Measurements from ENCODE around the gene AFF4.

AFF4 gene

DNA sequence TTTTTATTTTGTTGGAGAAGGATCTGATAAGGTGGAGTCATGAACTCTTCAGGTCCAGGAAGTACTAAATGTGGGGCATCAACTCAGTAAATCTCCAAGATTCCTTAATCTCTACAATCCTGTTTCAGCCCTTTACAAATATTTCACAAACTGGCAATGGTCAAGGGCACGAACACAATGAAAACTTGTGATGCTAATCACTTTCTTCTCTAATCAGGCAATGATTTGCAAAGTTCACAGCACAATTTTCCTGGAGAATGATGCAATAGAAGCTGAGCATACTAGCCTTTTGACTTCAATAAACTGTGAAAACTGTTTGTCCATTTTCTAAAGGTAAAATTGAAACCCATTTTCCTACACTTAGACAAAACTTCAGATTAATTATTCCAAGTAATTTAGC, 114.1 kb downstream of the AFF4 start:
- no peak for DNase-seq

- DNase-seq, result no peak
Measured at GRCh38 chr5:132848270-132848669, 115.2 kb downstream of the AFF4 start.

DNA sequence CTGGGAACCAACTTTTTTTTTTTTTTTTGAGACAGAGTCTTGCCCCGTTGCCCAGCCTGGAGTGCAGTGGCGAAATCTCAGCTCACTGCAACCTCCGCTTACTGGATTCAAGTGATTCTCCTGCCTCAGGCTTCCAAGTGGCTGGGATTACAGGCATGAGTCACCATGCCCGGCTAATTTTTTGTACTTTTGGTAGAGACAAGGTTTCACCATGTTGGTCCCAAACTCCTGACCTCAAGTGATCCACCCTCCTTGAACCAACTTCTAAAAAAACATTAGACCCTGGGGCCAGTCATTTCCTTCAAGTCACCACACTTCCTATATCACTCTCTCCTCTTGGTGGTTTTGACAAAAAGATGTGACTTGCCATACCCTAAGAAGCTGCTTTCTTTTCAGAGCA, 122.1 kb downstream of the AFF4 start:
- DNase-seq, result no peak

DNA sequence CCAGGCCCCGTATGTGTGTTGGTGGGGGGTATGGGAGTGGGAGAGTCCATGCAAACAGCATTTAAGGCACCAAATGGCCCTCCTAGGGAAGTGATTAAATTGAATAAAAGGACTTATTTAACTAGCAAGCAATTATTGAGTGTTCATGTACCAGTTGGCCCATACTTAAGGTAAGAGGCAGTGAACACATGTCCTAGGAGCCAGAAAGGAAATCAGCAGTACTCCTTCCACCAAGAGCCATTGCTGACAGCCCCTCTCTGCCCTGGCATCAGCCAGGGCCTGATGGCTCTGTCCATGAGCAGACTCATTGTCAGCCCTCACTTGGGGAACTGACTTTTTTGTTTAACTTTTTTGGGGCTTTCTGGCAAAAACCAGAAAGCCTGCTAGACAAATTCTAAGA, 122.5 kb downstream of the AFF4 start:
- DNase-seq, result no peak

- no peak for DNase-seq
Measured at GRCh38 chr5:132840313-132840712, 123.1 kb downstream of the AFF4 start.

GRCh38 chr5:132839426-132840301, 123.8 kb downstream of the AFF4 start:
- no peak for DNase-seq

DNA sequence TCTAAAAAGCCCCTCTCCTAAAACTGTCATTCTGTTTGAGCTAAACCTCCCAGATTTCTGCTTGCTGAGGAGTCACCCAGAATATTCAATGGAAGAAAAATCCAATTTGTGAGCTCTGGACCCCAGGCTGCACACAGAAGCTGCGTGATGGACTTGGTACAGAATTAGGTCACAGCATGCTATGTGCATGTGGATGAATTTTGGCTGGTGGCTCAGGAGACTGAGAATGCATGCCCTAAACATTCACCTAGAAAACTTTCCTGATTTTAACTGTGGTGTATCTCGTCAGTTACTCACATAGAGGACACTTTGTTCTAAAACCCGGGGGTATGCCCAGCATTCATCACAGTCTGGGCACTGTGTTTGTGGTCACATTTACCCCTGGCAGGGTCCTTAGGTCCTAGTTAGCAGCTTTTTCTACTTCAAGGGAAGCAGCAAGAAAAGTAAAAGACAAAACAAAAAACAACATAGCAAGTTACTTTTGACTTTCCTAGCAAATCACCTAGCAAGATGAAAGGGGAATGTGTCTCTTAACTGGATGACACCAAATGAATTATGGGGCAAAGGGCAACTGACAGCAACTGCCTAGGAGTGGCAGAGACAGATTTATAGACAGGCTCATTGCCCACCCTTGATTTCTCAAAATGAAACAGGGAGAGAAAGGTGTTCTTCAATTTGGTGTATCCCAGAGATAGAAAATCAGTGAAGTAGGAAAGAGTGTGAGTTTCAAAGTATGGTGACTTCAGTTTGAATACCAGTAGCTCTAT, 124.7 kb downstream of the AFF4 start:
- no peak for DNase-seq

GRCh38 chr5:132837868-132838267, 125.6 kb downstream of the AFF4 start:
- no peak for DNase-seq

DNA sequence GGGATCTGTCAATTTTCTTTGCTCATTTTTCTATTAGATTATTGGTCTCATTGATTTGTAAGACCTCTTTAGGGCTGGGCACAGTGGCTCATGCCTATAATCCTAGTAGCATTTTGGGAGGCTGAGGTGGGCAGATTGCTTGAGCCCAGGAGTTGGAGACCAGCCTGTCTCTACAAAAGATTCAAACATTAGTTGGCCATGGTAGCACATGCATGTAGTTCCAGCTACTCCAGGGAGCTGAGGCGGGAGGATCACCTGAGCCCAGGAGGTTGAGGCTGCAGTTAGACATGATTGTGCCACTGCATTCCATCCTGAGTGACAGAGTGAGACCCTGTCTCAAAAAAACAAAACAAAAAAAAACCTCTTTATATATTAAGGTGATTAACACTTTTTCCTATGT, 126.6 kb downstream of the AFF4 start:
- no peak for DNase-seq

GRCh38 chr5:132834057-132834456, 129.4 kb downstream of the AFF4 start:
- DNase-seq, result no peak

GRCh38 chr5:132832612-132833011, 130.8 kb downstream of the AFF4 start:
- DNase-seq, result no peak

DNA sequence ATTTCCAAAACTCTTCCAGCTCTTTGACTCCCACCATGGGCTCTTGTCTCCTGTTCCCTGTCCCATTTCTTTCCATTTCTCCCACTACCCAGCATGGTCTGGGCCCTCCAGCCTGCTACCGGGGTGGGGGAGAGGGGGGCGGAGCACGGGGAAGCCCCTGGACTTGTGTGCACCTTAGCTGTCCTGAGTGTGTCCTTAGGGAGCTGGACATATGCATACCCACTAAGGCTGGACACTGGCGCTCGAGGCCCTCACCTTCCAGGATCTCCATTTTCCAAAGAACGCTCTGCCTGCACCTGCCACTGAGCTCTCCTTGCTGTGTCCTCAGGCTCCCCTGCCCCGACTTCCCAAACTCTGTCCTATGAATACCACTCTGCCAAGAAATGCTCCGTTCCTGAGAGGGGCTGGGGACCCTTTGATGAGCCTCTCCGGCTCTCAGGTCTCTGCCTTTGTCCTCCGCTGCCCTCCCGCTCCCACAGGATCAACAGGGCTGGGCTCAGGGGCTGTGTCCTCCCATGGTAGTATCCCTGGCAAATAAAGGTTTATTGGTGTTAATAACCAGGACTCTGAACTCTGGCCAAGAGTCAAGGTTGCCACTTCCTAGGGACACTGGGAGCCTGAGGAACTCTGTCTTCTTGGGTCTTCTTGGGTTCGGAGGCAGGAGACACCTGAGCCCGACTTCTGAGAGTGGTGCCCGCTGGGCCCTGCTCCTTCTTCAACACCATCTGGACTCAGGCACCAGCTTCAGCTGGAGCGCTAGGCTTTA, 132.2 kb downstream of the AFF4 start:
- no peak for DNase-seq

DNA sequence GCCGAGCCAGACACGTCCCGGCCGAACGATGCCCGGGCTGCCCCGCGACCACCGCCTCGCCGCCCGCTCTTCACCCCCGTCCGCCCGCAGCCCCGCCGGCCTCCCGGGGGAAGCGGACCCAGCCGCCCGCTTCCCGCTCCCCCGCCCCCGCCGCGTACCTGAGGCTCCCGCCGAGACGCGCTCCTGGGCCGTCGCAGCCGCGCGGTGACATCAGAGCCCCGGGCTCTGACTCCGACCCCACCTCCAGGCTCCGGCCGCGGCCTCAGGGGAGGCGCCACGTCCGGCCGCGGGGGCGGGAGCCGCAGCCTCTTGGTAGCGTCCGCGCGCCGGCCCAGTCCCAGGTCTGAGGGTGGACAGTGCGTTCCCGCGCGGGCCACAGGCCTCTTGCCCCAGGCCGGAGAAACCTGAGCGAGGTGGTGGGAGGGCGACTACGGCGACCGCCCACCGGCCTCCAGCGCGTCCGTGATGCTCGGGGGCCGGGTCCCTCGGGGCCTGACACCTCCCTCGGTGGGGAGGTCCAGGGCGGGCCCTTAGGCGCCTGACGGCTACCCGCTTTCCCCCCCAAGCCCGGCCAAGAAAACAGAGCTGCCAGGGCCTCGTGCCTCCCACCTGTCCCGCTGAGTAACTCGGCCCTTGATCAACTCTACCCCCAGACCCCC, 132.9 kb downstream of the AFF4 start, which contains the start of gene SHROOM1:
Gene SHROOM1, minus strand, starts transcription at position 212 of the 659 bp plus-strand sequence. CDS start 4,507 bp downstream, outside the sequence.
- no peak for DNase-seq

- DNase-seq, result peak; percentile 63
Measured at GRCh38 chr5:132829742-132830435, 133.5 kb downstream of the AFF4 start.

DNA sequence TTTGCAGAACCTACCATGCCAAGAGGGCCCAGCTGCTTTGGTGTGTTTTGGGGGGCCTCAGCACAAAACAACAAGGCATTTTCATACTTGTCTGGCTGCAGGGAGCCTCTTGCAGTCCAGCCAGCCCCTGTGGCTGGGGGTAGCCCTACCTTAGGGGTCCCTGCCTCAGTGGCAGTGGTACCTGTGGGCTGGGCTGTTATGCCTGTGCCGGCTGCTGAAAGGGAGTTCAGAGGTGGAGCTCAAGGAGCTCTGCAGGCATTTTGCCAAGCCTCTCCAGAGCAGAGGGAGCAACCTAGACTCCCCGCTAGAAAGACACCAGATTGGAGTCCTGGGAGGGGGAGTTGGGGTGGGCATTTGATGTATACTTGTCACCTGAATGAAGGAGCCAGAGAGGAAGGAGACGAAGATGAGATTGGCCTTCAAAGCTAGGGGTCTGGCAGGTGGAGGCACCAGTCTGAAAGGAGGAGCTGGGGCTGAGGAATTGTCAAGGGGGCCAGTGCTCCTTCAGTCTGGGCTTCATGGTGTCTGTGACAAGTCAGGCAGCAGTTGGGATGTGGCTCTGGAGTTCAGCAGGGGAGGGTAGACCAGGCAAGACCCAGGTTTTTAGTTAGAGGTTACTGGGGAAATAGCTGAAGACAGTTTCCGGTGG, 134.5 kb downstream of the AFF4 start:
- DNase-seq, result no peak

GRCh38 chr5:132827943-132828673, 135.3 kb downstream of the AFF4 start:
- no peak for DNase-seq

DNA sequence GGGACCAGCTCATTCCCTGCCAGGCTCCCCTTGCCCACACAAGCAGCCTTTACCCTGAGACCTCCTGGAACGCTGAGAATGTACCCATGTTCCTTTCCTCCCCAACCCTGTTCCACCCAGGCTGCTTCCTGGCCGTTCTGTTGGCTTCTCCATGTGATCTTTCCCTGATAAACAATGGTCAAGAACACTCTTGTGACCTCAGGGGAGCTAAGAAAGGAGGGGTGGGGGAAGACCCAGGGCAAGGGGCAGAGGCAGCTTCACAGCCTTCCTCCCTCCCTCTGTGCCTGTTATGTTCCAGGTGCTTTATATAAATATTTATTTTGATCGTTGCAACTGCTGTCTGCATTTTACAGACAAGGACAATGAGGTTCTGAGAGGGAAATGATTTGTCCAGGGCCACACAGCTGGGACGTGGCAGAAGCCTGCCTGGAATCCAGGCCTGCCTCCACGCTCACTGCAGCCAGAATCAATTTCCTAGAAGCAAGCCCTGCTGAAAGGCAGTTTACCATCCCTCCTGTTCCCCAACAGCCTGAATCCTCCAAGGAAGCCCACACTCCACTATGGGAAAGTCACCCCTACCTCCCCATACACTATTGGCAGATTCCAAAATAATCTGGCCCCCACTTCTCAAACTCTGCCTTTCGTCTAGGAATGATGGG, 136.9 kb downstream of the AFF4 start:
- no peak for DNase-seq

DNA sequence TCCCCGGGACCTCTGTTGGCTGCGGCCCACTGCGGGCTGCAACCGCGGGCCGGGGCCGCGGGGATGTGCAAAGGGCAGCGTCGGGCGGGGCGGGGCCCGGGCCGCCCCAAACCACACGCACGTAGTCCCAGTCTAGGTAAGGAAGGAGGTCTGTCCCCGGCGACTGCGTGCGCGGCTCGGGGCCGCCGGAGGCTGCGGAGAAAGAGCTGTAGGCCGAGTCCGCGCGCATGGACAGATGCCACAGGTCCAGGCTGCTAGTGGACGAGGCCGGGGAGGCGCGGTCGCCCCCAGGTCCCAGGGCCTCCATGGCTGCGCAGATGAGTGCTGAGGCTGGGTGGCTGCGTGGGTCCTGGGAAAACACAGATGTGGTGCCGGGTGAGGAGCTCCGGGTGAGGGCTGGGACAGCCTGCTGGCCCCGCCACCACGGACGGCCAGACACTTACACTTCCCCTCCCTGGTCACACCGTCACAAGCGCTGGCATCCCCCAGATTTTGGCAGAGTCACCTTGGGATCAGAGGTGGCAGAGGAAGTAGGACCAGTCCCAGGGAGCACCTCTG, 137.5 kb downstream of the AFF4 start:
- DNase-seq, result no peak
